H9 (cell line): ENCODE measurements around the gene CDH23. TPM values are rescaled to one million over a fixed set of nuclear protein-coding genes. Genes with fewer than 3 reads are reported as not detected.

Experiments used
- DNase-seq: peaks from one replicate; pipeline ENCODE4 v3.0.0-alpha.2; 2017
- H2AFZ ChIP-seq: one replicate; pipeline ENCODE4 v1.6.1; 2013; ENCODE audit warnings: mild to moderate bottlenecking, low read length, control low read depth, moderate library complexity
- H2AK5ac ChIP-seq: 2 replicates; pipeline ENCODE4 v1.6.1; 2013; ENCODE audit warnings: low read length, control low read depth, mixed read lengths; ENCODE audit not compliant: insufficient read length
- H2BK120ac ChIP-seq: one replicate; pipeline ENCODE4 v1.6.1; 2013; ENCODE audit warnings: low read depth, mild to moderate bottlenecking, low read length, control low read depth, inconsistent platforms; ENCODE audit not compliant: poor library complexity, severe bottlenecking
- H2BK12ac ChIP-seq: 2 replicates; pipeline ENCODE4 v1.6.1; 2013; ENCODE audit warnings: low read length, control low read depth, mixed read lengths, low read depth; ENCODE audit not compliant: insufficient read length
- H2BK15ac ChIP-seq: 2 replicates; pipeline ENCODE4 v1.6.1; 2013; ENCODE audit warnings: low read depth, low read length, control low read depth
- H2BK20ac ChIP-seq: one replicate; pipeline ENCODE4 v1.6.1; 2013; ENCODE audit warnings: low read depth, mild to moderate bottlenecking, low read length, control low read depth, inconsistent platforms; ENCODE audit not compliant: poor library complexity, severe bottlenecking
- H2BK5ac ChIP-seq: 2 replicates; pipeline ENCODE4 v1.6.1; 2013; ENCODE audit warnings: low read length, control low read depth, mixed read lengths; ENCODE audit not compliant: insufficient read length
- H3K14ac ChIP-seq: 2 replicates; pipeline ENCODE4 v1.6.1; 2013; ENCODE audit warnings: low read length, control low read depth; ENCODE audit not compliant: insufficient read depth
- H3K18ac ChIP-seq: 2 replicates; pipeline ENCODE4 v1.6.1; 2013; ENCODE audit warnings: low read depth, mild to moderate bottlenecking, mixed read lengths, low read length, control low read depth; ENCODE audit not compliant: insufficient read length
- H3K23ac ChIP-seq: 2 replicates; pipeline ENCODE4 v1.6.1; 2013; ENCODE audit warnings: low read length, control low read depth, mixed read lengths, low read depth; ENCODE audit not compliant: insufficient read length
- H3K23me2 ChIP-seq: 2 replicates; pipeline ENCODE4 v1.6.1; 2013; ENCODE audit warnings: low read depth, mild to moderate bottlenecking, mixed read lengths, low read length, control low read depth; ENCODE audit not compliant: insufficient read length, poor library complexity, severe bottlenecking
- H3K27ac ChIP-seq: 2 replicates; pipeline ENCODE4 v1.5.1; 2013; ENCODE audit warnings: low read length, control low read depth, mixed read lengths, low read depth; ENCODE audit not compliant: insufficient read length
- H3K27me3 ChIP-seq: 2 replicates; pipeline ENCODE4 v1.6.1; 2013; ENCODE audit warnings: low read length, control low read depth, inconsistent platforms; ENCODE audit not compliant: insufficient read depth
- H3K4ac ChIP-seq: 2 replicates; pipeline ENCODE4 v1.6.1; 2013; ENCODE audit warnings: low read depth, mild to moderate bottlenecking, control low read depth, inconsistent platforms, low read length, moderate library complexity
- H3K4me1 ChIP-seq: 2 replicates; pipeline ENCODE4 v1.6.1; 2013; ENCODE audit warnings: low read length, control low read depth, inconsistent platforms; ENCODE audit not compliant: insufficient read depth
- H3K4me2 ChIP-seq: 2 replicates; pipeline ENCODE4 v1.6.1; 2013; ENCODE audit warnings: low read length, control low read depth, mixed read lengths; ENCODE audit not compliant: insufficient read length, insufficient read depth
- H3K56ac ChIP-seq: 2 replicates; pipeline ENCODE4 v1.6.1; 2013; ENCODE audit warnings: low read depth, mild to moderate bottlenecking, mixed read lengths, low read length, control low read depth; ENCODE audit not compliant: insufficient read length
- H3K79me1 ChIP-seq: 2 replicates; pipeline ENCODE4 v1.6.1; 2013; ENCODE audit warnings: low read depth, mild to moderate bottlenecking, moderate library complexity, low read length, control low read depth, inconsistent platforms; ENCODE audit not compliant: insufficient read depth, poor library complexity, severe bottlenecking
- H3K79me2 ChIP-seq: 2 replicates; pipeline ENCODE4 v1.6.1; 2013; ENCODE audit warnings: low read length, control low read depth, inconsistent platforms; ENCODE audit not compliant: insufficient read depth
- H3K9ac ChIP-seq: 2 replicates; pipeline ENCODE4 v1.6.1; 2013; ENCODE audit warnings: low read length, control low read depth, mixed read lengths; ENCODE audit not compliant: insufficient read length; ENCODE audit errors: extremely low read depth
- H3K9me3 ChIP-seq: one replicate; pipeline ENCODE4 v1.6.1; 2013; ENCODE audit warnings: low read depth, low read length, inconsistent platforms; ENCODE audit not compliant: control insufficient read depth
- H3T11ph ChIP-seq: one replicate; pipeline ENCODE4 v1.6.1; 2013; ENCODE audit warnings: mild to moderate bottlenecking, low read length, control low read depth, inconsistent platforms
- H4K20me1 ChIP-seq: one replicate; pipeline ENCODE4 v1.6.1; 2013; ENCODE audit not compliant: control insufficient read depth, insufficient read length, insufficient read depth
- H4K5ac ChIP-seq: 2 replicates; pipeline ENCODE4 v1.6.1; 2013; ENCODE audit warnings: low read depth, mild to moderate bottlenecking, mixed read lengths, low read length, control low read depth; ENCODE audit not compliant: insufficient read length
- H4K8ac ChIP-seq: replicated peaks from 2 replicates; pipeline ENCODE4 v1.6.1; 2013; ENCODE audit warnings: low read length, control low read depth, mixed read lengths, low read depth; ENCODE audit not compliant: insufficient read length
- H4K91ac ChIP-seq: 2 replicates; pipeline ENCODE4 v1.6.1; 2013; ENCODE audit warnings: low read depth, mild to moderate bottlenecking, moderate library complexity, mixed read lengths, low read length, control low read depth; ENCODE audit not compliant: insufficient read length
- H3K27ac Mint-ChIP-seq, 3 experiments: 2 replicates in 2 of 3; 3 replicates in 1 of 3; pipeline ENCODE4 v1.8.0; 2020 to 2021; ENCODE audit warnings: mixed read lengths in 3 of 3, mild to moderate bottlenecking in 1 of 3, moderate library complexity in 1 of 3
- H3K27me3 Mint-ChIP-seq: 2 replicates; pipeline ENCODE4 v1.8.0; 2021; ENCODE audit warnings: low read depth, mild to moderate bottlenecking, moderate library complexity, mixed read lengths
- H3K36me3 Mint-ChIP-seq, 3 experiments: 2 replicates in 2 of 3; 3 replicates in 1 of 3; pipeline ENCODE4 v1.8.0; 2020 to 2021; ENCODE audit warnings: low read depth in 3 of 3, mixed read lengths in 3 of 3; ENCODE audit not compliant: insufficient read depth in 1 of 3
- H3K4me1 Mint-ChIP-seq, 2 experiments: 2 replicates each; pipeline ENCODE4 v1.8.0; 2020; ENCODE audit warnings: mixed read lengths in 2 of 2
- H3K4me3 Mint-ChIP-seq, 2 experiments: 2 replicates in 1 of 2; 3 replicates in 1 of 2; pipeline ENCODE4 v1.8.0; 2020 to 2021; ENCODE audit warnings: mild to moderate bottlenecking in 2 of 2, mixed read lengths in 2 of 2, moderate library complexity in 1 of 2
- H3K9me3 Mint-ChIP-seq, 2 experiments: 2 replicates in 1 of 2; 3 replicates in 1 of 2; pipeline ENCODE4 v1.8.0; 2020; ENCODE audit warnings: mild to moderate bottlenecking in 2 of 2, mixed read lengths in 2 of 2, moderate library complexity in 1 of 2
- CTCF ChIP-seq: fragments of 200-600 bp; sonication (generic); conservative IDR thresholded peaks from 3 replicates; pipeline ENCODE4 v1.8.0; 2021; ENCODE audit warnings: antibody characterized with exemption, mild to moderate bottlenecking
- WGBS: extraction: QIAGEN DNeasy Blood & Tissue Kit; methylation state at CpG from one replicate; pipeline ENCODE4 v1.1.7; 2013; ENCODE audit warnings: missing lambda C conversion rate, low lambda C conversion rate, mixed read lengths; ENCODE audit not compliant: insufficient read length; ENCODE audit errors: extremely low coverage; 5-methylcytosine and 5-hydroxymethylcytosine counted together
- total RNA-seq: library from RNA; stranded (reverse); gene quantifications from 2 replicates; pipeline ENCODE4 v1.2.1, GENCODE V29; 2021

The CDH23 gene
- total RNA-seq, 1 experiment from 2014 or later: 2.1 TPM

GRCh38 chr10:71476228-71477011 is 79.7 kb downstream of the CDH23 start:
- Histone ChIP-seq H3K23ac (no peak overlapping the region), H3K18ac (no peak overlapping the region), H3K4me2 (no peak overlapping the region), H3K27ac (no peak overlapping the region), H4K5ac (no peak overlapping the region), H3K23me2 (peaks cover 3% of the 10 kb centered on the region), H2BK12ac (no peak overlapping the region), H3K14ac (no peak overlapping the region), H3K56ac (no peak overlapping the region), H2BK15ac (no peak overlapping the region), H2AFZ (no peak overlapping the region), H2AK5ac (no peak overlapping the region), H2BK20ac (no peak overlapping the region), H2BK5ac (no peak overlapping the region), H4K91ac (no peak overlapping the region), H4K20me1 (no peaks in the 10 kb centered on the region), H2BK120ac (no peak overlapping the region), H3K79me2 (no peaks in the 10 kb centered on the region), H3T11ph (no peak overlapping the region), H4K8ac (no peak overlapping the region), H3K27me3 (no peaks in the 10 kb centered on the region), H3K4ac (no peak overlapping the region), H3K4me1 (no peaks in the 10 kb centered on the region; the same call in 1 of the 2 replicates), H3K79me1 (no peaks in the 10 kb centered on the region), H3K9ac (no peak overlapping the region), H3K9me3 (no peaks in the 10 kb centered on the region)
- no peak for DNase-seq
- Mint-ChIP-seq H3K27me3 (peaks cover 22% of the 10 kb centered on the region), H3K36me3 (no peaks in the 10 kb centered on the region), H3K4me1 (peaks cover 12 to 24% of the 10 kb centered on the region in 2 experiments), H3K9me3 (no peaks in the 10 kb centered on the region; a peak in 1 of 5 replicates), H3K27ac (no peak overlapping the region), H3K4me3 (no peak overlapping the region)
- no peak for TF ChIP-seq CTCF
- no CpG with 5 or more reads among the region's 9 CpGs for WGBS
